Head of caudate nucleus (tissue), 42 donors: Measurements from ENCODE around the gene ZNF275.
"Not testable (repeated sequence)": the region's sequence is repeated elsewhere in the genome, so short reads cannot be mapped to it uniquely, and the experiment has no call there.

Experiments used
- DNase-seq, 42 donors: peaks; one replicate each; pipeline versions ENCODE4 v3.0.0 to v3.0.0-alpha.2; 2020 to 2021; ENCODE audit warnings: mixed read lengths in 7 of 42
- intact Hi-C: fragments of 100-400 bp; cut with DNase I; formaldehyde crosslinking; loops from one replicate; pipeline ENCODE4 v1.15.0; 2022

Gene ZNF275

GRCh38 chrX:153381684-153382532 lies 48.0 kb downstream of the ZNF275 start:
- intact Hi-C loops: no loop called here
- DNase-seq: peak in 23 of 42 donors; percentile 6 to 63 (median 31)

- no peak for DNase-seq
- intact Hi-C loops: no loop called here
Observed at GRCh38 chrX:153382563-153383482, 48.9 kb downstream of the ZNF275 start.

- DNase-seq: no peak
- intact Hi-C loops: no loop called here
Observed at GRCh38 chrX:153384390-153384789, 50.4 kb downstream of the ZNF275 start.

GRCh38 chrX:153384973-153385372 lies 51.0 kb downstream of the ZNF275 start:
- DNase-seq, intact Hi-C loops: not testable (repeated sequence)

GRCh38 chrX:153386097-153386496 lies 52.1 kb downstream of the ZNF275 start:
- intact Hi-C loops: no loop called here
- no peak for DNase-seq

- peak in 1 of 42 donors; percentile 5 for DNase-seq
- intact Hi-C loops: no loop called here
Observed at GRCh38 chrX:153387345-153387744, 53.4 kb downstream of the ZNF275 start.

GRCh38 chrX:153387987-153388721 lies 54.2 kb downstream of the ZNF275 start:
- DNase-seq: no peak
- intact Hi-C loops: no loop called here

- DNase-seq: peak in 1 of 42 donors; percentile 5
- intact Hi-C loops: no loop called here
Observed at GRCh38 chrX:153388722-153389459, 54.9 kb downstream of the ZNF275 start.

- intact Hi-C loops, DNase-seq: not testable (repeated sequence)
Observed at GRCh38 chrX:153389460-153389768, 55.5 kb downstream of the ZNF275 start.

- intact Hi-C loops: no loop called here
- no peak for DNase-seq
Observed at GRCh38 chrX:153392642-153393321, 58.8 kb downstream of the ZNF275 start.

GRCh38 chrX:153394612-153395011 lies 60.7 kb downstream of the ZNF275 start:
- DNase-seq: peak in 7 of 42 donors; percentile 10 to 53 (median 41)
- intact Hi-C loops: no loop called here

GRCh38 chrX:153395613-153396319 lies 61.8 kb downstream of the ZNF275 start:
- intact Hi-C loops: no loop called here
- no peak for DNase-seq

- no peak for DNase-seq
- intact Hi-C loops: no loop called here
Observed at GRCh38 chrX:153396320-153397195, 62.6 kb downstream of the ZNF275 start.

GRCh38 chrX:153397256-153397960 lies 63.5 kb downstream of the ZNF275 start:
- DNase-seq: no peak
- intact Hi-C loops: no loop called here

- intact Hi-C loops: no loop called here
- DNase-seq: no peak
Observed at GRCh38 chrX:153398275-153398960, 64.5 kb downstream of the ZNF275 start.
